Measurements from ENCODE around the gene P4HA1.

P4HA1 gene

DNA sequence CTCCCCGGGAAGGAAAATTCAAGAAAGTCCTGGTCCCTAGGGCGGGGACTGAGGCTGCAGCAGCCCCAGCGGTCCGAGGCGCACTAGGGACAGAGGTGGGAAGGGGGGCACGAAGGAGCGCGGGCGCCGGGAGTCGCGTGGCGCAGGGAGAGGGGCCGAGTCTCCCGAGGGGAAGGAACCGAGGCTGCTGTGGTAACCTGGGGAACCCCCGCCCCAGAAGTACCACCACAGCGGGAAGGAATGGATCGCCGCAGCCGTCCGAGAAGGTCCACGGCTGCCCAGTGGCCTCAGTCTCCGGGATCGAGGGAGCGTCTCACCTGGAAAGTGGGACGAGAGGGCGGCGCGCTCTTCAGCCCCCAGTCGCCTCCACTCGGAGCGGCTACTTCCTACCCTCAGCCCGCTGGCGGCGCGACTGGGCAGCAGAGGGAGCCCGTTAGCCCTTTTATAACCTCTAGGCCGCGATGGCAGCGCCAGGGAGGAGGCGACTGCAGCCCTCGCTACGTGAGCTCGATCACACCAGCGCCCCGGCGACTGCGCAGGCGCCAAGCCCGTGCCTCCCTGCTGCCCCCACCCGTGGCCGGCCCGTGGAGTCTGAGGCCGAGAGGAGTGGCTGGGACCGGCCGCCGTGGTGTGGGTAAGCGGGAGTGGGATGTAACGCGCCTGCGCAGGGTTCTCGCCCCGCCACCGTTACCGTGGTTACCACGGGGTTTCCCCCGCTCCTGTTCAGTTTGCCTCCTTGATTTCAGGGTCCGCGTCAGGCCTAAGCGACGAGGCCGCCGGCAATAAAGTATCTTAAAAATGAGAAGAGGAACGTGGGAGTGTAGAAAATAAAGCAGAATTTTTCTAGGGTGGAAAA, at the start of gene P4HA1:
Gene P4HA1, minus strand, starts transcription at position 418 of the 856 bp plus-strand sequence. CDS start 21,983 bp downstream, outside the sequence.
- peaks cover 8 to 11% of the 10 kb centered on the region in 2 donors for H3K4me1 ChIP-seq (ENCODE audit: control insufficient read depth in 2 of 2, insufficient read depth in 2 of 2, low read length in 2 of 2)
- H3K36me3 ChIP-seq (ENCODE audit: control insufficient read depth in 2 of 2, insufficient read depth in 2 of 2, low read length in 2 of 2): peaks cover 0 to 2% of the 10 kb centered on the region in 2 donors
- H3K4me3 ChIP-seq (ENCODE audit: low read length in 2 of 2): peak within 1 kb of the TSS; percentile 82 to 95
- H3K27me3 ChIP-seq (ENCODE audit: control insufficient read depth in 2 of 2, insufficient read depth in 2 of 2, low read length in 2 of 2): no peaks in the 10 kb centered on the region
- H3K9me3 ChIP-seq (ENCODE audit: control insufficient read depth in 2 of 2, low read length in 2 of 2): no peaks in the 10 kb centered on the region
- peak within 1 kb of the TSS; percentile 95 for H3K9ac ChIP-seq (ENCODE audit: low read depth in 1 of 2, low read length in 2 of 2)
- H3K27ac ChIP-seq (ENCODE audit: low read depth in 2 of 2, low read length in 2 of 2): peak within 1 kb of the TSS; percentile 90 to 94

GRCh38 chr10:73141603-73142002, 44.9 kb upstream of the P4HA1 start:
- Histone ChIP-seq H3K4me1 (ENCODE audit: control insufficient read depth in 2 of 2, insufficient read depth in 2 of 2, low read length in 2 of 2) (no peaks in the 10 kb centered on the region), H3K9ac (ENCODE audit: low read depth in 1 of 2, low read length in 2 of 2) (no peak overlapping the region), H3K27me3 (ENCODE audit: control insufficient read depth in 2 of 2, insufficient read depth in 2 of 2, low read length in 2 of 2) (no peaks in the 10 kb centered on the region), H3K36me3 (ENCODE audit: control insufficient read depth in 2 of 2, insufficient read depth in 2 of 2, low read length in 2 of 2) (peaks cover 35 to 63% of the 10 kb centered on the region in 2 donors), H3K4me3 (ENCODE audit: low read length in 2 of 2) (no peak overlapping the region), H3K27ac (ENCODE audit: low read depth in 2 of 2, low read length in 2 of 2) (no peak overlapping the region), H3K9me3 (ENCODE audit: control insufficient read depth in 2 of 2, low read length in 2 of 2) (no peaks in the 10 kb centered on the region)

DNA sequence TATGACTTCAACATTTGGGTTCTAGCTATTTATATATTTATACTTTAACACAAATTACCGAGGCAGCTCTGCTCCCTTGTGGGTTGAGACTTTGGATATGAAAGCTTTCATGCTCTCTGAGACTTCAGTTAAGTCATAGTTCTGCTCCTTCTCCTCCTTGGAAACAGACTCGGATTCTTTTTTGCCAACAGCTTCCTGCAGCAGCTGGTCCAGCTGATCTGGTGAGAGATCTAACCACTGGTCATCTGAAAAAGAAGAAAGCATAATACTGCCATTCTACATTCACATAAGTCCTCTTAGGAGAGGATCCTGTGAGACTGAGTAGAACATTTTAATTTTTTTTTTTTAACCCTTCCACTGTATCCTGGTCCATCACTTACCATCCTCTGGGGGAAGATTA, 42.6 kb upstream of the P4HA1 start:
- no peaks in the 10 kb centered on the region for H3K4me1 ChIP-seq (ENCODE audit: control insufficient read depth in 2 of 2, insufficient read depth in 2 of 2, low read length in 2 of 2)
- H3K9me3 ChIP-seq (ENCODE audit: control insufficient read depth in 2 of 2, low read length in 2 of 2): no peaks in the 10 kb centered on the region
- no peak overlapping the region for H3K27ac ChIP-seq (ENCODE audit: low read depth in 2 of 2, low read length in 2 of 2)
- no peaks in the 10 kb centered on the region for H3K27me3 ChIP-seq (ENCODE audit: control insufficient read depth in 2 of 2, insufficient read depth in 2 of 2, low read length in 2 of 2)
- H3K36me3 ChIP-seq (ENCODE audit: control insufficient read depth in 2 of 2, insufficient read depth in 2 of 2, low read length in 2 of 2): peaks cover 42 to 55% of the 10 kb centered on the region in 2 donors
- no peak overlapping the region for H3K4me3 ChIP-seq (ENCODE audit: low read length in 2 of 2)
- no peak overlapping the region for H3K9ac ChIP-seq (ENCODE audit: low read depth in 1 of 2, low read length in 2 of 2)

GRCh38 chr10:73136627-73137026, 40.0 kb upstream of the P4HA1 start:
- Histone ChIP-seq H3K4me1 (ENCODE audit: control insufficient read depth in 2 of 2, insufficient read depth in 2 of 2, low read length in 2 of 2) (no peaks in the 10 kb centered on the region), H3K27ac (ENCODE audit: low read depth in 2 of 2, low read length in 2 of 2) (no peak overlapping the region), H3K27me3 (ENCODE audit: control insufficient read depth in 2 of 2, insufficient read depth in 2 of 2, low read length in 2 of 2) (no peaks in the 10 kb centered on the region), H3K9ac (ENCODE audit: low read depth in 1 of 2, low read length in 2 of 2) (no peak overlapping the region), H3K4me3 (ENCODE audit: low read length in 2 of 2) (no peak overlapping the region), H3K36me3 (ENCODE audit: control insufficient read depth in 2 of 2, insufficient read depth in 2 of 2, low read length in 2 of 2) (peaks cover 42 to 54% of the 10 kb centered on the region in 2 donors), H3K9me3 (ENCODE audit: control insufficient read depth in 2 of 2, low read length in 2 of 2) (no peaks in the 10 kb centered on the region)

GRCh38 chr10:73134727-73135126, 38.1 kb upstream of the P4HA1 start:
- Histone ChIP-seq H3K4me3 (ENCODE audit: low read length in 2 of 2) (no peak overlapping the region), H3K4me1 (ENCODE audit: control insufficient read depth in 2 of 2, insufficient read depth in 2 of 2, low read length in 2 of 2) (no peaks in the 10 kb centered on the region), H3K36me3 (ENCODE audit: control insufficient read depth in 2 of 2, insufficient read depth in 2 of 2, low read length in 2 of 2) (peaks cover 46 to 58% of the 10 kb centered on the region in 2 donors), H3K9me3 (ENCODE audit: control insufficient read depth in 2 of 2, low read length in 2 of 2) (no peaks in the 10 kb centered on the region), H3K27me3 (ENCODE audit: control insufficient read depth in 2 of 2, insufficient read depth in 2 of 2, low read length in 2 of 2) (no peaks in the 10 kb centered on the region), H3K27ac (ENCODE audit: low read depth in 2 of 2, low read length in 2 of 2) (no peak overlapping the region), H3K9ac (ENCODE audit: low read depth in 1 of 2, low read length in 2 of 2) (no peak overlapping the region)

- peaks cover 34 to 48% of the 10 kb centered on the region in 2 donors for H3K36me3 ChIP-seq (ENCODE audit: control insufficient read depth in 2 of 2, insufficient read depth in 2 of 2, low read length in 2 of 2)
- H3K27ac ChIP-seq (ENCODE audit: low read depth in 2 of 2, low read length in 2 of 2): no peak overlapping the region
- no peaks in the 10 kb centered on the region for H3K9me3 ChIP-seq (ENCODE audit: control insufficient read depth in 2 of 2, low read length in 2 of 2)
Measured at GRCh38 chr10:73131913-73132686, 35.4 kb upstream of the P4HA1 start.

DNA sequence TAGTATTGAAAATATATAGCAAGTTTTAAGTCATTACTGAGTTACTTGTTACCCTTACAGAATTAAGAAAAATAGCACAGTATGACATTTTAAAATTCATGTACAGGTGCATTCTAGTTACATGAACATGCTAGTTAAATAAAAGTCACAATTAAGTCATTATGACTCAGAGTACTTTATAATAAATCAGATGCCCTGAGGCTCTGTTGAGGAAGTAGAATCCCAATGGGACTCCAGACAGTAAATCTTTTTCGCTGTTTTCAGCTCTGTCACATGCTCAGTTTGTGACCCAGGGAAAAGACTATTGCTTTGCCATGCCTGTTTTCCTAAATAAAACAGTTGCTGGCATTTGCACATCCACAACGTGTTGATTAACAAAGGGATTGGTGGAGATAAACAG, 34.6 kb upstream of the P4HA1 start:
- Histone ChIP-seq H3K4me1 (ENCODE audit: control insufficient read depth in 2 of 2, insufficient read depth in 2 of 2, low read length in 2 of 2) (no peaks in the 10 kb centered on the region), H3K27ac (ENCODE audit: low read depth in 2 of 2, low read length in 2 of 2) (no peak overlapping the region), H3K4me3 (ENCODE audit: low read length in 2 of 2) (no peak overlapping the region), H3K9ac (ENCODE audit: low read depth in 1 of 2, low read length in 2 of 2) (no peak overlapping the region), H3K9me3 (ENCODE audit: control insufficient read depth in 2 of 2, low read length in 2 of 2) (no peaks in the 10 kb centered on the region), H3K36me3 (ENCODE audit: control insufficient read depth in 2 of 2, insufficient read depth in 2 of 2, low read length in 2 of 2) (peaks cover 35 to 49% of the 10 kb centered on the region in 2 donors), H3K27me3 (ENCODE audit: control insufficient read depth in 2 of 2, insufficient read depth in 2 of 2, low read length in 2 of 2) (no peaks in the 10 kb centered on the region)

More at GRCh38 chr10:73131913-73132686, 35.4 kb upstream of the P4HA1 start:
- Histone ChIP-seq H3K9ac (ENCODE audit: low read depth in 1 of 2, low read length in 2 of 2) (no peak overlapping the region), H3K4me1 (ENCODE audit: control insufficient read depth in 2 of 2, insufficient read depth in 2 of 2, low read length in 2 of 2) (no peaks in the 10 kb centered on the region), H3K4me3 (ENCODE audit: low read length in 2 of 2) (no peak overlapping the region), H3K27me3 (ENCODE audit: control insufficient read depth in 2 of 2, insufficient read depth in 2 of 2, low read length in 2 of 2) (no peaks in the 10 kb centered on the region)

GRCh38 chr10:73126343-73126742, 29.7 kb upstream of the P4HA1 start:
- H3K36me3 ChIP-seq (ENCODE audit: control insufficient read depth in 2 of 2, insufficient read depth in 2 of 2, low read length in 2 of 2): peaks cover 31 to 32% of the 10 kb centered on the region in 2 donors
- H3K4me3 ChIP-seq (ENCODE audit: low read length in 2 of 2): no peak overlapping the region
- no peak overlapping the region for H3K9ac ChIP-seq (ENCODE audit: low read depth in 1 of 2, low read length in 2 of 2)
- H3K27me3 ChIP-seq (ENCODE audit: control insufficient read depth in 2 of 2, insufficient read depth in 2 of 2, low read length in 2 of 2): no peaks in the 10 kb centered on the region
- H3K9me3 ChIP-seq (ENCODE audit: control insufficient read depth in 2 of 2, low read length in 2 of 2): no peaks in the 10 kb centered on the region
- no peaks in the 10 kb centered on the region for H3K4me1 ChIP-seq (ENCODE audit: control insufficient read depth in 2 of 2, insufficient read depth in 2 of 2, low read length in 2 of 2)
- no peak overlapping the region for H3K27ac ChIP-seq (ENCODE audit: low read depth in 2 of 2, low read length in 2 of 2)

GRCh38 chr10:73119952-73120351, 23.3 kb upstream of the P4HA1 start:
- H3K27me3 ChIP-seq (ENCODE audit: control insufficient read depth in 2 of 2, insufficient read depth in 2 of 2, low read length in 2 of 2): no peaks in the 10 kb centered on the region
- no peak overlapping the region for H3K27ac ChIP-seq (ENCODE audit: low read depth in 2 of 2, low read length in 2 of 2)
- H3K4me1 ChIP-seq (ENCODE audit: control insufficient read depth in 2 of 2, insufficient read depth in 2 of 2, low read length in 2 of 2): no peaks in the 10 kb centered on the region
- peaks cover 8 to 14% of the 10 kb centered on the region in 2 donors for H3K36me3 ChIP-seq (ENCODE audit: control insufficient read depth in 2 of 2, insufficient read depth in 2 of 2, low read length in 2 of 2)
- H3K9ac ChIP-seq (ENCODE audit: low read depth in 1 of 2, low read length in 2 of 2): no peak overlapping the region
- H3K4me3 ChIP-seq (ENCODE audit: low read length in 2 of 2): no peak overlapping the region
- H3K9me3 ChIP-seq (ENCODE audit: control insufficient read depth in 2 of 2, low read length in 2 of 2): no peaks in the 10 kb centered on the region

DNA sequence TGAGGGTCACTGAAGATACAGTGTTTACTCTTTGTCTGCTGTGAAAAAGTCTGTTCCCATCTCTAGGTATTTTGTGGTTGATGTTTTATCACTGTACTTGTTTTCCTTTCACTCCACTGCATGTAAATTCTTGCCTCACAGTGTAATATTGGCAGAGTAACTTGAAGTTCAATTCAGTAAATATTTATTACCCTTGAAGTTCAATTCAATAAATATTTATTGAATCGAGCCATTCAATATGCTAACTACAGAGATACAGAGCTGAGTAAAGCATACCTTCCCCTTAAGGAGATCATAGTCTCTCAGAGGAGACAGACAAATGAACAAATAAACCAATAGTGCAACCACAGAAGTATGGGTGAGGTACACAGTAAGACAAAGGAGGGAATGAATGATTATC, 22.8 kb upstream of the P4HA1 start:
- H3K9me3 ChIP-seq (ENCODE audit: control insufficient read depth in 2 of 2, low read length in 2 of 2): no peaks in the 10 kb centered on the region
- no peak overlapping the region for H3K9ac ChIP-seq (ENCODE audit: low read depth in 1 of 2, low read length in 2 of 2)
- no peaks in the 10 kb centered on the region for H3K27me3 ChIP-seq (ENCODE audit: control insufficient read depth in 2 of 2, insufficient read depth in 2 of 2, low read length in 2 of 2)
- H3K4me3 ChIP-seq (ENCODE audit: low read length in 2 of 2): no peak overlapping the region
- no peaks in the 10 kb centered on the region for H3K4me1 ChIP-seq (ENCODE audit: control insufficient read depth in 2 of 2, insufficient read depth in 2 of 2, low read length in 2 of 2)
- H3K36me3 ChIP-seq (ENCODE audit: control insufficient read depth in 2 of 2, insufficient read depth in 2 of 2, low read length in 2 of 2): peaks cover 4 to 13% of the 10 kb centered on the region in 2 donors
- H3K27ac ChIP-seq (ENCODE audit: low read depth in 2 of 2, low read length in 2 of 2): no peak overlapping the region
